K562 (cell line): ENCODE data around the gene NUDT21. TPM values are rescaled to one million over a fixed set of nuclear protein-coding genes. Genes with fewer than 3 reads are reported as not detected.

Source experiments
- CBFA2T3 ChIP-seq: fragments of 450-650 bp; IDR thresholded peaks from 2 replicates; pipeline ENCODE4 v1.6.1; 2017
- CLOCK ChIP-seq: fragments of 250-450 bp; sonication (Bioruptor Pico); IDR thresholded peaks from 2 replicates; pipeline ENCODE4 v1.4.0; 2020; ENCODE audit warnings: mild to moderate bottlenecking, moderate library complexity, borderline replicate concordance
- NFYB ChIP-seq: IDR thresholded peaks from 2 replicates; pipeline ENCODE4 v1.6.1; 2011; ENCODE audit warnings: mild to moderate bottlenecking, moderate library complexity; ENCODE audit not compliant: insufficient read length; ENCODE audit errors: extremely low read depth
- POU5F1 ChIP-seq: fragments of 150-350 bp; IDR thresholded peaks from 2 replicates; pipeline ENCODE4 v1.6.1; 2014; ENCODE audit warnings: borderline replicate concordance, low read length, low read depth, mild to moderate bottlenecking; ENCODE audit not compliant: partially characterized antibody
- REST ChIP-seq, 2 experiments: fragments of 450-650 bp; formaldehyde crosslinking in 1 of 2; IDR thresholded peaks; 2 replicates each; pipeline versions ENCODE4 v1.4.0 to v1.6.1; 2014 to 2020; ENCODE audit warnings: mild to moderate bottlenecking in 2 of 2, borderline replicate concordance in 1 of 2, low read depth in 1 of 2
- SMAD1 ChIP-seq: fragments of 150-350 bp; IDR thresholded peaks from 2 replicates; pipeline ENCODE4 v1.6.1; 2014; ENCODE audit warnings: low read length, low read depth; ENCODE audit not compliant: partially characterized antibody
- ZNF311 ChIP-seq: fragments of 250-450 bp; sonication (Bioruptor Pico); IDR thresholded peaks from 2 replicates; pipeline ENCODE4 v1.4.0; 2020; ENCODE audit warnings: mild to moderate bottlenecking, moderate library complexity
- ZNF354B ChIP-seq: fragments of 250-450 bp; sonication (Bioruptor Pico); IDR thresholded peaks from 2 replicates; pipeline ENCODE4 v1.4.0; 2020
- ZNF609 ChIP-seq: sonication (generic); formaldehyde crosslinking; IDR thresholded peaks from 2 replicates; pipeline ENCODE4 v1.8.1; 2023; ENCODE audit warnings: missing genetic modification reagents, mild to moderate bottlenecking, borderline replicate concordance
- polyA plus RNA-seq, 8 experiments: library from polyadenylated mRNA; depleted of rRNA in 4 of 8; stranded (reverse) in 5 of 8; unstranded in 3 of 8; fragments of >200 nt; fragmentation: Nextera tagmentation in 2 of 8; fragmentation: Illumina TruSeq in 1 of 8; extraction: Ambion mirVana in 2 of 8; extraction: Trizol in 1 of 8; gene quantifications; 2 replicates each; pipeline versions ENCODE4 v1.2.1 to v1.2.3, GENCODE V29; 2011 to 2014; ENCODE audit warnings: inconsistent platforms in 1 of 8, missing spikeins in 1 of 8
- total RNA-seq, 7 experiments: library from RNA; depleted of rRNA in 6 of 7; stranded (reverse); fragments of >200 nt in 6 of 7; fragmentation: Illumina TruSeq in 2 of 7; extraction: Trizol in 2 of 7; gene quantifications; 2 replicates each; pipeline versions ENCODE4 v1.2.1 to v1.2.3, GENCODE V29; 2011 to 2021; ENCODE audit warnings: low replicate concordance in 1 of 7

The NUDT21 gene
- total and polyA plus RNA-seq, 9 of the 15 experiments (the other 6 are each of a cell fraction or from before 2014, with no cell fraction given), result 62.4 to 218 (median 121) TPM

GRCh38 chr16:56481468-56482122, 30.5 kb upstream of the NUDT21 start (continued):
- TF ChIP-seq CLOCK (CRISPR knock-in tag), result no peak
- no peak for TF ChIP-seq ZNF609 (CRISPR knock-in tag)
- no peak for TF ChIP-seq NFYB
- no peak for TF ChIP-seq SMAD1
- no peak for TF ChIP-seq ZNF354B (CRISPR knock-in tag)
- no peak for TF ChIP-seq REST (IDR thresholded peaks at IDR 0.05; ENCODE audit: borderline replicate concordance)
- TF ChIP-seq REST (CRISPR knock-in tag; IDR thresholded peaks at IDR 0.05; ENCODE audit: low read depth), result no peak
- peak; percentile 31; the same call in 1 of the 2 replicates for TF ChIP-seq CBFA2T3
- no peak for TF ChIP-seq POU5F1
- TF ChIP-seq ZNF311, result no peak
